Hepatocyte (in vitro differentiated cells): Measurements from ENCODE around the gene BCAS4. TPM values are rescaled to one million over a fixed set of nuclear protein-coding genes. Genes with fewer than 3 reads are reported as not detected.
"Not testable (repeated sequence)": the region's sequence is repeated elsewhere in the genome, so short reads cannot be mapped to it uniquely, and the experiment has no call there.

Source experiments
- DNase-seq: peaks from one replicate; pipeline ENCODE4 v3.0.0-alpha.2; 2016; ENCODE audit warnings: low spot score
- H2AFZ ChIP-seq: fragments of 200-600 bp; sonication (generic); 2 replicates; pipeline ENCODE4 v1.6.0; 2016; ENCODE audit warnings: antibody characterized with exemption, mild to moderate bottlenecking
- H3K27ac ChIP-seq: fragments of 200-600 bp; sonication (generic); 2 replicates; pipeline ENCODE4 v1.5.1; 2016; ENCODE audit warnings: mild to moderate bottlenecking
- H3K27me3 ChIP-seq: fragments of 200-600 bp; sonication (generic); 2 replicates; pipeline ENCODE4 v1.6.1; 2016
- H3K36me3 ChIP-seq: fragments of 200-600 bp; sonication (generic); replicated peaks from 2 replicates; pipeline ENCODE4 v1.5.1; 2016; ENCODE audit warnings: low read depth; ENCODE audit not compliant: insufficient read depth
- H3K4me1 ChIP-seq: fragments of 200-600 bp; sonication (generic); 2 replicates; pipeline ENCODE4 v1.5.1; 2016; ENCODE audit warnings: mild to moderate bottlenecking, moderate library complexity; ENCODE audit not compliant: insufficient read depth
- H3K4me2 ChIP-seq: fragments of 200-600 bp; sonication (generic); 2 replicates; pipeline ENCODE4 v1.6.0; 2016
- H3K4me3 ChIP-seq: fragments of 200-600 bp; sonication (generic); 2 replicates; pipeline ENCODE4 v1.5.1; 2016; ENCODE audit warnings: mild to moderate bottlenecking
- H3K79me2 ChIP-seq: fragments of 200-600 bp; sonication (generic); 2 replicates; pipeline ENCODE4 v1.6.0; 2017; ENCODE audit warnings: mild to moderate bottlenecking
- H3K9me2 ChIP-seq: fragments of 200-600 bp; sonication (generic); replicated peaks from 2 replicates; pipeline ENCODE4 v1.6.0; 2017; ENCODE audit warnings: mild to moderate bottlenecking; ENCODE audit not compliant: insufficient read depth
- H3K9me3 ChIP-seq: fragments of 200-600 bp; sonication (generic); 2 replicates; pipeline ENCODE4 v1.5.1; 2016; ENCODE audit warnings: low read depth, mild to moderate bottlenecking
- H4K20me1 ChIP-seq: fragments of 200-600 bp; sonication (generic); 2 replicates; pipeline ENCODE4 v1.6.0; 2016; ENCODE audit warnings: mild to moderate bottlenecking; ENCODE audit not compliant: insufficient read depth, poor library complexity, severe bottlenecking
- EZH2 ChIP-seq: fragments of 200-600 bp; sonication (generic); IDR thresholded peaks from 2 replicates; pipeline ENCODE4 v1.6.1; 2016; ENCODE audit warnings: antibody characterized with exemption, mild to moderate bottlenecking, borderline replicate concordance
- EZH2phosphoT487 ChIP-seq: fragments of 200-600 bp; sonication (generic); IDR thresholded peaks from one replicate; pipeline ENCODE4 v1.6.1; 2018; ENCODE audit warnings: antibody characterized with exemption, mild to moderate bottlenecking, low read depth, moderate library complexity; ENCODE audit not compliant: unreplicated experiment, severe bottlenecking
- WGBS: methylation state at CpG from one replicate; pipeline ENCODE4 v1.1.6; 2016; ENCODE audit warnings: low lambda C conversion rate; ENCODE audit errors: missing lambda C conversion rate; 5-methylcytosine and 5-hydroxymethylcytosine counted together
- polyA plus RNA-seq: library from polyadenylated mRNA; unstranded; fragments of >200 nt; fragmentation: Nextera tagmentation; extraction: Ambion mirVana; gene quantifications from 2 replicates; pipeline ENCODE4 v1.2.1, GENCODE V29; 2016
- total RNA-seq: library from RNA; depleted of rRNA; stranded (reverse); fragments of >200 nt; gene quantifications from 2 replicates; pipeline ENCODE4 v1.2.3, GENCODE V29; 2014
- TF ChIP-seq, protein P1 (sequence below): fragments of 200-600 bp; sonication (generic); IDR thresholded peaks from 2 replicates; pipeline ENCODE4 v1.5.1; 2016; ENCODE audit warnings: antibody characterized with exemption, mild to moderate bottlenecking; ENCODE audit not compliant: poor library complexity

The BCAS4 gene
- total and polyA plus RNA-seq, 2 experiments from 2014 or later: 5.6 to 21.6 TPM

DNA sequence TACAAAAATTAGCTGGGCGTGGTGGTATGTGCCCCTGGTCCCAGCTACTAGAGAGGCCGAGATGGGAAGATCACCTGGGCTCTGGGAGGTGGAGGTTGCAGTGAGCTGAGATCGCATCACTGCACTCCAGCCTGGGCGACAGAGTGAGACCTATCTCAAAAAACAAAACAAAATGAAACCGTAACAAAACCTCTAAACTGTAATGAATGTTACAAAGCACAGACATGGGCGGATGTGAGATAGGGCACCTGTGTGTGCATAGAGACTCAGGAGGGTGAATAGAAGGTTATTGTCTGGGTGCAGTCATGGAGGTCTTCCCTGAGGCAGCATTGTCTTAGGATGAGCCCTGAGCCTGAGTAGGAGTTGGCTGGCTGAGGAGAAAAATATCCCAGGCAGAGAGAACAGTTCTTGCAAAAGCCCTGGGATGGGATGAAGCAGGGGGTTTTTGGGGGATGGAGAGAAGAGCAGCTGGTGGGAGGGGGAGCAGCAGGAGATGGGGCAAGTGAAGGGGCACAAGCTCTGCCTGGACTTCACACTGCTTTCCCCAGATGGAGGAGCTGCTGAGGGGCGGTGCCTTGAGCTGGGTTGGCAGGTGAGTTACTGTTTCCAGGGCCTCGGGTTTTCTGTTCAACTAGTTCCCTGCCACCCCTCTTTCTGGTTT is 5.2 kb downstream of the BCAS4 start:
- TF ChIP-seq, protein P1, sequence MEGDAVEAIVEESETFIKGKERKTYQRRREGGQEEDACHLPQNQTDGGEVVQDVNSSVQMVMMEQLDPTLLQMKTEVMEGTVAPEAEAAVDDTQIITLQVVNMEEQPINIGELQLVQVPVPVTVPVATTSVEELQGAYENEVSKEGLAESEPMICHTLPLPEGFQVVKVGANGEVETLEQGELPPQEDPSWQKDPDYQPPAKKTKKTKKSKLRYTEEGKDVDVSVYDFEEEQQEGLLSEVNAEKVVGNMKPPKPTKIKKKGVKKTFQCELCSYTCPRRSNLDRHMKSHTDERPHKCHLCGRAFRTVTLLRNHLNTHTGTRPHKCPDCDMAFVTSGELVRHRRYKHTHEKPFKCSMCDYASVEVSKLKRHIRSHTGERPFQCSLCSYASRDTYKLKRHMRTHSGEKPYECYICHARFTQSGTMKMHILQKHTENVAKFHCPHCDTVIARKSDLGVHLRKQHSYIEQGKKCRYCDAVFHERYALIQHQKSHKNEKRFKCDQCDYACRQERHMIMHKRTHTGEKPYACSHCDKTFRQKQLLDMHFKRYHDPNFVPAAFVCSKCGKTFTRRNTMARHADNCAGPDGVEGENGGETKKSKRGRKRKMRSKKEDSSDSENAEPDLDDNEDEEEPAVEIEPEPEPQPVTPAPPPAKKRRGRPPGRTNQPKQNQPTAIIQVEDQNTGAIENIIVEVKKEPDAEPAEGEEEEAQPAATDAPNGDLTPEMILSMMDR: no peak
- TF ChIP-seq EZH2: no peak
- no peaks in the 10 kb centered on the region for H3K9me3 ChIP-seq
- H3K4me1 ChIP-seq: no peaks in the 10 kb centered on the region
- no peaks in the 10 kb centered on the region for H3K9me2 ChIP-seq
- H3K4me3 ChIP-seq: no peak overlapping the region
- 89% methylated on average over 8 of the region's 8 CpGs for WGBS
- H3K4me2 ChIP-seq: no peak overlapping the region
- DNase-seq: no peak
- no peaks in the 10 kb centered on the region for H3K36me3 ChIP-seq
- no peaks in the 10 kb centered on the region for H4K20me1 ChIP-seq
- no peaks in the 10 kb centered on the region for H3K27me3 ChIP-seq
- peaks cover 11% of the 10 kb centered on the region for H3K79me2 ChIP-seq
- no peak overlapping the region for H2AFZ ChIP-seq
- no peak overlapping the region for H3K27ac ChIP-seq

DNA sequence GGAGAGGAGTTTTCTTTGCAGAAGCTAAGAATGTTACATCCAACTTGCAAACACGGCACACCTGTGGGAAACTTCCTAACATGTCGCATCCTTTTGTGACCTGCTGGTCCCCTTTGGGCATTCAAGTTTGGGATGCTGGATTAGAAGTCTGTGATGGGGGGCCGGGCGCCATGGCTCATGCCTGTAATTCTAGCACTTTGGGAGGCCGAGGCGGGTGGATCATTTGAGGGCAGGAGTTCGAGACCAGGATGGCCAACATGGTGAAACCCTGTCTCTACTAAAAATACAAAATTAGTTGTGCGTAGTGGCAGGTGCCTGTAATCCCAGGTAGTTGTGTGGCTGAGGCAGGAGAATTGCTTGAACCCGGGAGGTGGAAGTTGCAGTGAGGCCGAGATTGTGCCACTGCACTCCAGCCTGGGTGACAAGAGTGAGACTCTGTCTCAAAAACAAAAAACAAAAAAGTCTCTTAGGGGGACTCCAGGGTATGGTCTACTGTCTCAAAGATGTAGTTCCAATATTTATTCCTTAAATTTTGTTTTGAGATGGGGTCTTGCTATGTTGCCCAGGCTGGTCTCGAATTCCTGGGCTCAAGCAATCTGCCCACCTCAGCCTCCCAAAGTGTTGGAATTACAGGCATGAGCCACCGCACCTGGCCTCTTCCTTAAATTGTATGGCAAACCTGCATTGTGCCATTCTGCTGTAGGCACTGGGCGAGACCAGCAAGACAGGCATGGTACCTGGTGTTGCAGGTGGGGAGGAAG is 6.3 kb downstream of the BCAS4 start:
- H3K9me2 ChIP-seq, H3K79me2 ChIP-seq, H2AFZ ChIP-seq, H4K20me1 ChIP-seq, H3K4me2 ChIP-seq, H3K27ac ChIP-seq, H3K27me3 ChIP-seq, H3K4me1 ChIP-seq, H3K4me3 ChIP-seq, H3K36me3 ChIP-seq, DNase-seq, H3K9me3 ChIP-seq: not testable (repeated sequence)
- 94% methylated on average over 13 of the region's 13 CpGs for WGBS

DNA sequence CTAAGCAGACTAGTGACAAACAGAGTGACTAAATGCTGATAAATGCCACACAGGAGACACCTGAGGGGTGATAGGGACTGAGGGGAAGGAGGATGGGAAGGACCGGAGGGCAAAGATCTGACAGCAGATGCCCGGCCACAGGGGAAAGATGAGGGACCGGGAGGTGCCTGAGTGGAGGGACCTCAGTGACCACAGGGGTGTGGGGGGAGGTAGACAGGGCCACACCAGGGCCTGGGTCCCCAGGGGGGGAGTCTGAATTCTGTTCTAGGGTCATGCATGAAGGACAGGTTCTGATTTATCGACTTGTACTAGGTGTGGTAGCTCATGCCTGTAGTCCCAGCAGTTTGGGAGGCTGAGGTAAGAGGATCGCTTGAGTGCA is 6.9 kb downstream of the BCAS4 start:
- Histone ChIP-seq H3K27ac (no peak overlapping the region), H3K9me2 (no peaks in the 10 kb centered on the region), H4K20me1 (no peaks in the 10 kb centered on the region), H2AFZ (no peak overlapping the region), H3K4me1 (no peaks in the 10 kb centered on the region), H3K4me3 (no peak overlapping the region), H3K4me2 (no peak overlapping the region), H3K9me3 (no peaks in the 10 kb centered on the region), H3K79me2 (peaks cover 3% of the 10 kb centered on the region), H3K36me3 (no peaks in the 10 kb centered on the region), H3K27me3 (no peaks in the 10 kb centered on the region)
- DNase-seq: no peak
- TF ChIP-seq EZH2: no peak
- no peak for TF ChIP-seq EZH2phosphoT487
- TF ChIP-seq, protein P1: no peak
- WGBS: 90% methylated on average over 5 of the region's 5 CpGs

DNA sequence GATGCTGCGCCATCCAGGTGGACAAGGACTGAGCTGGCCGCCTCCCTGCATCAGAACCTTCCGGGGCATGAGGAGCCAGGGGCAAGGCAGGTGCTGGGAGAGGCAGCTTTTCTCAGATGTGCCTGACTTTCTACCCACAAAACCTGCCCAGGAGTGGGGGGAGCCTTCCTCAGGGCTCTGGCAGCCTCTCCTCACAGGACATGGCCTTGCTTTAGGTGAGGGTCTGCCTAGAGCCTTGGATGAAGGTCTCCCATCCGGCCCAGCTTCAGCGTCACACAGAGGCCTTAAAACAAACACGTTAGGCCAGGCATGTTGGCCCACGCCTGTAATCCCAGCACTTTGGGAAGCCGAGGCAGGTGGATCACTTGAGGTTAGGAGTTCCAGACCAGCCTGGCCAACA is 7.4 kb downstream of the BCAS4 start:
- Histone ChIP-seq H2AFZ (no peak overlapping the region), H3K27me3 (no peaks in the 10 kb centered on the region), H3K27ac (no peak overlapping the region), H3K4me3 (no peak overlapping the region), H3K79me2 (no peaks in the 10 kb centered on the region), H4K20me1 (no peaks in the 10 kb centered on the region), H3K36me3 (no peaks in the 10 kb centered on the region), H3K4me2 (no peak overlapping the region), H3K4me1 (no peaks in the 10 kb centered on the region), H3K9me2 (no peaks in the 10 kb centered on the region), H3K9me3 (no peaks in the 10 kb centered on the region)
- WGBS: 97% methylated on average over 8 of the region's 8 CpGs
- TF ChIP-seq, protein P1: no peak
- TF ChIP-seq EZH2phosphoT487 (no peak), EZH2 (no peak)
- DNase-seq: no peak
